ENCODE data around the gene ADAMTS12.

Gene ADAMTS12

DNA sequence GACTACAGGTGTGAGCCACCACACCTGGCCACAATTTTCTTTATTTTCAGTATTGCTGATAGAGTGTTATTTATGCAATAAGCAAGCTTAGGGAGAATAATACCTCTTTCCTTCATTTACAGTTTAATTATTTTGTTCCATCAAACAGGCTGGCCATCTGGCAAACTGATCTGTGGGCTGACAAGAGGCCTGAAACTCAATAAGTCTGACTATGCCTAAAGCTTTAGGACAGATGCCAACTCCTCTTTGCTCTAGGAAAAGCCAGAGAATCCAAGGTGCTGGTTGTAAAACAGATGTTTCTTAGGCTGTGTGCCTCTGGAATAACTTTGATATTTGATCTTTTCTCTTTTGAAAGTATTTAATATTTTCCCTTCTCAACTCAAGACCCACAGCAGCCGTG lies 352.6 kb downstream of the ADAMTS12 start:
- TF ChIP-seq, protein P1, sequence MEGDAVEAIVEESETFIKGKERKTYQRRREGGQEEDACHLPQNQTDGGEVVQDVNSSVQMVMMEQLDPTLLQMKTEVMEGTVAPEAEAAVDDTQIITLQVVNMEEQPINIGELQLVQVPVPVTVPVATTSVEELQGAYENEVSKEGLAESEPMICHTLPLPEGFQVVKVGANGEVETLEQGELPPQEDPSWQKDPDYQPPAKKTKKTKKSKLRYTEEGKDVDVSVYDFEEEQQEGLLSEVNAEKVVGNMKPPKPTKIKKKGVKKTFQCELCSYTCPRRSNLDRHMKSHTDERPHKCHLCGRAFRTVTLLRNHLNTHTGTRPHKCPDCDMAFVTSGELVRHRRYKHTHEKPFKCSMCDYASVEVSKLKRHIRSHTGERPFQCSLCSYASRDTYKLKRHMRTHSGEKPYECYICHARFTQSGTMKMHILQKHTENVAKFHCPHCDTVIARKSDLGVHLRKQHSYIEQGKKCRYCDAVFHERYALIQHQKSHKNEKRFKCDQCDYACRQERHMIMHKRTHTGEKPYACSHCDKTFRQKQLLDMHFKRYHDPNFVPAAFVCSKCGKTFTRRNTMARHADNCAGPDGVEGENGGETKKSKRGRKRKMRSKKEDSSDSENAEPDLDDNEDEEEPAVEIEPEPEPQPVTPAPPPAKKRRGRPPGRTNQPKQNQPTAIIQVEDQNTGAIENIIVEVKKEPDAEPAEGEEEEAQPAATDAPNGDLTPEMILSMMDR (conservative IDR thresholded peaks at IDR 0.05) = no peak
- no peak for TF ChIP-seq ZFX (IDR thresholded peaks at IDR 0.05)
- H3K27ac ChIP-seq = no peak overlapping the region

DNA sequence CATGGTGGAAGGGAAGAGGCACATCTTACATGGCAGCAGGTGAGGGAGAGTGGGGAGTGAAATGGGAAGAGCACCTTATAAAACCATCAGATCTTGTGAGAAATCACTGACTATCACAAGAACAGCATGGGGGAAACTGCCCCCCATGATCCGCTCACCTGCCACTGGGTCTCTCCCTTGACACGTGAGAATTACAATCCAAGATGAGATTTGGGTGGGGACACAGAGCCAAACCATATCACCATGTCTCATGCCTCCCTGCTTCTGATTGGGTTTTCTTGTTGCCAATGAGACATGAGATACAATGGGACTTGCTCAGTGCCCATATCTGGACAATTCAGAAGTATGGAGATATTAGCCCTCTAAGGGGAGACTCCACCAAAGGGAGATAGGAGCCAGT lies 353.6 kb downstream of the ADAMTS12 start:
- TF ChIP-seq, protein P1 (conservative IDR thresholded peaks at IDR 0.05) = no peak
- TF ChIP-seq ZFX (IDR thresholded peaks at IDR 0.05) = no peak
- no peak overlapping the region for H3K27ac ChIP-seq

DNA sequence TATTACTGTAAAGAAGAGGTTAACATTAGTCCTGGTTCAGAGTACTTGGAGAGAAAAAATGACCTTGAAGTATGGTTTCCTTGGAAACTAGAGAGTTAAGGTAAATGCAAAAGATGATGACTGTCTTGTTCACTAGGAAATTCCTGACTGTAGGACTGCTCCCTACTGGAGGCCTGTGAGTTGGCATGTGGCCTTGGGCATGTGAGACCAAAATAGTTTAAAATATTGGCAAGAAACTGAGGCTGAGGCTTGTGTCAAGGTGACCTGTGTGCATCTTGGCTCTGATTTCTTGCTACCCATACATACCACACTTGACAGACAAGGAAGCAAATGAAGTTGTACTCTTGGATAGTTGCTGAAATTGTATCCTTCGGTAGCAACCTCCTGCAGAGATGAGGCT lies 354.6 kb downstream of the ADAMTS12 start:
- no peak overlapping the region for H3K27ac ChIP-seq

DNA sequence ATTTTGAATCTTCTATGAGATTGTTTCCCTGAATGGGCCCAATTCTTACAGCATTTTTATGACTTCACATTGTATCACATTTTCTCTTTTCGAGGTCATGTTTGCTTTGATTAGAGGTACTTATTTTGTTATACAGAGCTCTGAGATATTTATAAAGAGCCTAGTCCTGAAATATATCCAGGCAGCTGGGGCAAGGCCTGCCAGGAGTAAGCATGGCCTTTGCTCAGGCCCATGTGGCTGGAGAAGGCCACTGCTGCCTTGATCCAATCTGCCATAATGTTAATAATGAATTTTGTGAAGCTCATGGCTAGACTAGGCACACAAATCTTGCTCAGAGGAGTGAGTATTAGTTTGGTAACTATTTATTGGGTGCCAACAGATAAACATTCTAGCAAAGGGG lies 355.0 kb downstream of the ADAMTS12 start:
- H3K27ac ChIP-seq = no peak overlapping the region
- no peak for TF ChIP-seq ZFX (IDR thresholded peaks at IDR 0.05)
- TF ChIP-seq, protein P1 (conservative IDR thresholded peaks at IDR 0.05) = no peak

More for the DNA sequence above, 354.6 kb downstream of the ADAMTS12 start:
- TF ChIP-seq, protein P1 (conservative IDR thresholded peaks at IDR 0.05) = no peak
- no peak for TF ChIP-seq ZFX (IDR thresholded peaks at IDR 0.05)

DNA sequence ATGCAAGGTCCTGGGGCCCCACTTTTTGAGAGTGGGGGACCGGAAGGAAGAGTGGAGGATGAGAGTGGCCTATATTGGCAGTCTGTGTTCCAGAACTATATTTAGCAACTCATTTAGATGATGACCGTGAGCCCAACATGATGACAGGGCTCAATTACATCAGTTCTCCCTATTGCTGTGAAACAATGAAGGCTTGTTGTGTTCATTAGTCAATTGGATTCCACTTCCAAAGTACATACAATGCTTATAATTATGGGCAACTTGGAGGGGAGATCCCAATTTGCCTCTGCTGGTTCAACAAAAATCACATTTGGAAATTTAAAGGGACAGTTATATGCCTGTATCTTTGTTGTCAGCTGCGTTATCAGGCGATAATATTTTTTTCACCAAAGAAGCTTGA lies 360.0 kb downstream of the ADAMTS12 start:
- no peak for TF ChIP-seq ZFX (IDR thresholded peaks at IDR 0.05)
- TF ChIP-seq, protein P1 (conservative IDR thresholded peaks at IDR 0.05) = no peak
- H3K27ac ChIP-seq = no peak overlapping the region

DNA sequence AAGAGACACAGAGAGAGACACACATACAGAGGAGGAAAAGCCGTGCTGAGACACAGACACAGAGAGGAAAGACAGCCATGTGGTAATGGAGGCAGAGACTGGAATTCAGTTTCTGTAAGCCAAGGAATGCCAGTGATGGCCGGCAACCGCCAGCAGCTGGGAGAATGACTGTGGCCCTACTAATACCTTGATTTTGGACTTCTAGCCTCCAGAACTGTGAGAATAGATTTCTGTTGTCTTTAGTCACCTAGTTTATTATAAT lies 360.8 kb downstream of the ADAMTS12 start:
- TF ChIP-seq, protein P1 (conservative IDR thresholded peaks at IDR 0.05) = no peak
- no peak for TF ChIP-seq ZFX (IDR thresholded peaks at IDR 0.05)
- no peak overlapping the region for H3K27ac ChIP-seq

DNA sequence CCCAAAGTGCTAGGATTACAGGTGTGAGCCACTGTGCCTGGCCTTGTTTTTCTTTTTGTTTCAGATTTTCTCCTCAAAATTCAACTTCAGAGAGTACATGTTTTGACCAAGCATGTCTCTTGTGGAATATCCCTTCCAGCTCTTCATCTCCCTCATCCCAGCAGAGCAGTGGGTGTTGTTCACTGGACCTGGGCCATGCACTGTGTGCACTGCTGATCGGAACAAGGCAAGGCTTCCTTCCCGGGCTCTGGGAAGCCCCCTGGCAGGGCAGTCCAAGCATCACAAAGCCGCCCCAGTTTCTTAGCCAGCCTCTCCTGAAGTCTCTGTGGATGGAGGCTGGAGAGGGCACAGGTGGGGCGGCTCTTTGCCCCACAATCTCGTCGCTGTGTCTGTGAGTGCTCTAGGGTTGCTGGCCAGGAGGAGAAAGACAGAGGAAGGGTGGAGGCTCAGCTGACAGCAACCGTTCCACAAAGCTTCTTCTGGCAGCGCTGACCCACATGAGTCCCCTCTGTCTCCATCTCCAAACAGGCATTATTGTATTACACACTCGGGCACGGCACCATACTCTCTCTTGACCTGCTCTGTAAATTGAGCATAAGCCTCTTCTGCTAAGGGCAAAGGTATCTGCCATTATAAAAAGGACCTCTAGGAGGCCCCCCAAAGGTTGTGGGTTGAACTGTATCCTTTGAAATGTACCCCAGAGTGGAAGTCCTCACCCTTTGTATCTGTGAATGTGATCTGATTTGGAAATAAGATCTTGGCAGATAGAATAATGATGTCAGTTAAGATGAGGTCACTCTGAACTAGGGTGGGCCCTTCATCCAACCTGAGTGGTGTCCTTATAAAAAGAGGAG lies 361.4 kb downstream of the ADAMTS12 start:
- H3K27ac ChIP-seq = no peak overlapping the region

More for the DNA sequence above, 361.4 kb downstream of the ADAMTS12 start:
- no peak for TF ChIP-seq ZFX (IDR thresholded peaks at IDR 0.05)
- TF ChIP-seq, protein P1 (conservative IDR thresholded peaks at IDR 0.05) = no peak
